Endothelial cell of umbilical vein (primary cell): ENCODE measurements around the gene BUD31. TPM values are rescaled to one million over a fixed set of nuclear protein-coding genes. Genes with fewer than 3 reads are reported as not detected.

Experiments
- BruUV-seq: library from RNA; stranded (reverse); fragments of 400-500 nt; replicated peaks from 2 replicates; lab custom pipeline; 2021; lab: Mats Ljungman, UMichigan
- CTCF ChIA-PET: fragments of 300-600, 350-600 bp; sonication (Branson Sonifier 250); formaldehyde crosslinking; loops from one replicate; lab custom pipeline; 2021; ENCODE audit warnings: antibody characterized with exemption, inconsistent platforms; lab: Charles Lee
- POLR2A ChIA-PET: fragments of 300-600, 350-600 bp; sonication (Branson Sonifier 250); formaldehyde crosslinking; loops from one replicate; lab custom pipeline; 2021; ENCODE audit warnings: antibody characterized with exemption, inconsistent platforms; lab: Charles Lee
- DNase-seq: peaks from one replicate; pipeline ENCODE4 v3.0.0-alpha.2; 2011; ENCODE audit warnings: low read depth, low spot score
- FAIRE-seq: peaks from 2 replicates; lab custom pipeline; 2011; peaks lifted over from hg19 to GRCh38; lab: Jason Lieb, UNC
- H2AFZ ChIP-seq: 2 replicates; pipeline ENCODE4 v1.6.0; 2012; ENCODE audit warnings: low read depth, low read length, control low read depth, inconsistent platforms
- H3K27ac ChIP-seq: 2 replicates; pipeline ENCODE4 v1.5.1; 2011; ENCODE audit warnings: low read depth, mild to moderate bottlenecking, control low read depth, low read length, moderate library complexity; ENCODE audit not compliant: insufficient read depth
- H3K27me3 ChIP-seq, 2 experiments: 2 replicates each; pipeline versions ENCODE4 v1.6.0 to v1.6.1; 2011; ENCODE audit warnings: low read length in 2 of 2, mixed read lengths in 1 of 2; ENCODE audit not compliant: control insufficient read depth in 2 of 2, insufficient read depth in 2 of 2
- H3K36me3 ChIP-seq, 2 experiments: 2 replicates in 1 of 2; 3 replicates in 1 of 2; pipeline ENCODE4 v1.5.1; 2011; ENCODE audit warnings: low read length in 2 of 2, mild to moderate bottlenecking in 1 of 2, moderate library complexity in 1 of 2; ENCODE audit not compliant: control insufficient read depth in 2 of 2, insufficient read depth in 2 of 2; ENCODE audit errors: extremely low read depth in 1 of 2
- H3K4me1 ChIP-seq: 3 replicates; pipeline ENCODE4 v1.5.1; 2011; ENCODE audit warnings: mild to moderate bottlenecking, low read length; ENCODE audit not compliant: control insufficient read depth, insufficient read depth; ENCODE audit errors: extremely low read depth
- H3K4me2 ChIP-seq: 2 replicates; pipeline ENCODE4 v1.6.1; 2011; ENCODE audit warnings: low read length, control low read depth, mixed read lengths; ENCODE audit not compliant: insufficient read depth
- H3K4me3 ChIP-seq, 3 experiments: fragments of 200-600 bp in 1 of 3; sonication (generic), shearing (Covaris generic) in 1 of 3; replicated peaks in 1 of 3; 2 replicates each; pipeline ENCODE4 v1.5.1; 2011 to 2016; ENCODE audit warnings: control low read depth in 3 of 3, low read length in 3 of 3, mild to moderate bottlenecking in 2 of 3, inconsistent platforms in 1 of 3, low read depth in 1 of 3, moderate library complexity in 1 of 3; ENCODE audit not compliant: insufficient read depth in 1 of 3
- H3K79me2 ChIP-seq: 2 replicates; pipeline ENCODE4 v1.6.0; 2012; ENCODE audit warnings: low read length, inconsistent platforms; ENCODE audit not compliant: control insufficient read depth, insufficient read depth
- H3K9ac ChIP-seq: replicated peaks from 2 replicates; pipeline ENCODE3; 2011; ENCODE audit warnings: low read length, control low read depth; ENCODE audit not compliant: insufficient read depth; ENCODE audit errors: extremely low read depth
- H3K9me1 ChIP-seq: replicated peaks from 3 replicates; pipeline ENCODE4 v1.6.0; 2011; ENCODE audit warnings: mild to moderate bottlenecking, low read length; ENCODE audit not compliant: control insufficient read depth, insufficient read depth; ENCODE audit errors: extremely low read depth
- H3K9me3 ChIP-seq: replicated peaks from 2 replicates; pipeline ENCODE4 v1.5.1; 2012; ENCODE audit warnings: low read length, inconsistent platforms; ENCODE audit not compliant: control insufficient read depth, insufficient read depth
- H4K20me1 ChIP-seq: replicated peaks from 2 replicates; pipeline ENCODE3; 2011; ENCODE audit warnings: mild to moderate bottlenecking, low read length; ENCODE audit not compliant: control insufficient read depth, insufficient read depth; ENCODE audit errors: extremely low read depth
- CTCF ChIP-seq, 2 donors: IDR thresholded peaks; 1 replicate in 1 of 2; 2 replicates in 1 of 2; pipeline ENCODE4 v1.5.1; 2011; ENCODE audit warnings: low read length in 2 of 2, mild to moderate bottlenecking in 2 of 2, moderate library complexity in 2 of 2, control low read depth in 1 of 2, inconsistent platforms in 1 of 2, low read depth in 1 of 2; ENCODE audit not compliant: insufficient read depth in 1 of 2; ENCODE audit errors: extremely low read depth in 1 of 2
- EZH2 ChIP-seq: IDR thresholded peaks from 2 replicates; pipeline ENCODE4 v1.6.1; 2012; ENCODE audit warnings: borderline replicate concordance, low read depth, mild to moderate bottlenecking, moderate library complexity, low read length, inconsistent platforms; ENCODE audit not compliant: severe bottlenecking
- FOS ChIP-seq: IDR thresholded peaks from 2 replicates; pipeline ENCODE4 v1.6.1; 2011; ENCODE audit warnings: mild to moderate bottlenecking, low read length, moderate library complexity, borderline replicate concordance; ENCODE audit not compliant: insufficient read depth
- GATA2 ChIP-seq: IDR thresholded peaks from 2 replicates; pipeline ENCODE4 v1.7.0; 2011; ENCODE audit warnings: low read depth, mild to moderate bottlenecking, moderate library complexity, mixed read lengths, low read length; ENCODE audit not compliant: insufficient read length, insufficient read depth
- JUN ChIP-seq: IDR thresholded peaks from 2 replicates; pipeline ENCODE4 v1.6.1; 2011; ENCODE audit warnings: borderline replicate concordance, low read depth; ENCODE audit not compliant: insufficient read length, insufficient read depth
- MYC ChIP-seq: IDR thresholded peaks from one replicate; pipeline ENCODE4 v1.6.1; 2011; ENCODE audit warnings: mild to moderate bottlenecking, low read depth, low read length
- POLR2A ChIP-seq: IDR thresholded peaks from 2 replicates; pipeline ENCODE4 v1.6.1; 2012; ENCODE audit warnings: low read depth, mild to moderate bottlenecking, control low read depth, low read length
- POLR2AphosphoS5 ChIP-seq: IDR thresholded peaks from 2 replicates; pipeline ENCODE4 v1.6.1; 2012; ENCODE audit warnings: low read depth, mild to moderate bottlenecking, control low read depth, low read length, moderate library complexity; ENCODE audit not compliant: insufficient read depth
- dilution Hi-C: fragments of 300-500 bp; cut with MboI; formaldehyde crosslinking; loops from one replicate; pipeline ENCODE4 v1.15.0; 2019; ENCODE audit warnings: low sequenced_read_pairs; ENCODE audit not compliant: extremely low pct_ligation_motif_present
- intact Hi-C: fragments of 100-400 bp; cut with micrococcal nuclease; formaldehyde crosslinking; loops from one replicate; pipeline ENCODE4 v1.10.0; 2022
- polyA plus RNA-seq, 4 experiments: library from polyadenylated mRNA; depleted of rRNA in 3 of 4; stranded (reverse) in 3 of 4; unstranded in 1 of 4; fragments of >200 nt; gene quantifications; 2 replicates each; pipeline versions ENCODE4 v1.2.1 to v1.2.3, GENCODE V29; 2011 to 2012; ENCODE audit warnings: missing spikeins in 1 of 4
- total RNA-seq: library from RNA; stranded (reverse); gene quantifications from 2 replicates; pipeline ENCODE4 v1.2.3, GENCODE V29; 2021
- TF ChIP-seq, protein P1 (sequence below): IDR thresholded peaks from 2 replicates; pipeline ENCODE4 v1.6.1; 2011; ENCODE audit not compliant: insufficient read depth, insufficient read length

The BUD31 gene
- total and polyA plus RNA-seq, 2 donors (not counting 3 experiments of a cell fraction or from before 2014, with no cell fraction given): 67.8 to 122 TPM

- Histone ChIP-seq H2AFZ (no peak overlapping the region), H3K79me2 (peaks cover 58% of the 10 kb centered on the region), H3K9me3 (no peaks in the 10 kb centered on the region), H4K20me1 (no peaks in the 10 kb centered on the region), H3K4me2 (no peak overlapping the region), H3K4me3 (no peak overlapping the region), H3K9me1 (no peaks in the 10 kb centered on the region), H3K36me3 (peaks cover 15 to 36% of the 10 kb centered on the region in 2 experiments), H3K9ac (no peak overlapping the region), H3K4me1 (peaks cover 16% of the 10 kb centered on the region), H3K27me3 (no peaks in the 10 kb centered on the region), H3K27ac (no peak overlapping the region)
- FAIRE-seq (no peak), DNase-seq (no peak)
- no TSS peak for BruUV-seq
- ChIA-PET CTCF (interaction anchor here (0.7 to 1.0 kb wide), 2 partner anchors 18 to 38 kb away, joined by 3 to 4 read pairs; no protein-coding TSS in a partner anchor), POLR2A (interaction anchor here (1.2 kb wide), 1 partner anchor 29 kb away, joined by 5 read pairs; no protein-coding TSS in a partner anchor)
- intact Hi-C loops (no loop called here), dilution Hi-C loops (no loop called here)
- TF ChIP-seq POLR2A (no peak), FOS (no peak), EZH2 (no peak), GATA2 (no peak), JUN (no peak), CTCF (IDR thresholded peaks at IDR 0.05; ENCODE audit: extremely low read depth in 1 of 2, insufficient read depth in 1 of 2, low read depth in 1 of 2, low read length in 2 of 2) (no peak), POLR2AphosphoS5 (no peak), MYC (no peak)
- TF ChIP-seq, protein P1, sequence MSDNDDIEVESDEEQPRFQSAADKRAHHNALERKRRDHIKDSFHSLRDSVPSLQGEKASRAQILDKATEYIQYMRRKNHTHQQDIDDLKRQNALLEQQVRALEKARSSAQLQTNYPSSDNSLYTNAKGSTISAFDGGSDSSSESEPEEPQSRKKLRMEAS: no peak
Measured at GRCh38 chr7:99404235-99404976, 4.4 kb upstream of the BUD31 start.
